Esophagus muscularis mucosa (tissue), 4 donors: ENCODE measurements around the gene ZNF407. TPM values are rescaled to one million over a fixed set of nuclear protein-coding genes. Genes with fewer than 3 reads are reported as not detected.
A peak's percentile ranks its signal among the peaks of the same experiment; 100 is the strongest.

ENCODE experiments used
- DNase-seq: peaks from one replicate; pipeline ENCODE4 v3.0.0-alpha.2; 2017; ENCODE audit errors: extremely low spot score
- H3K27ac ChIP-seq, 4 donors: fragments of 200-600 bp; sonication (generic); replicated peaks in 1 of 4; 1 replicate in 3 of 4; 2 replicates in 1 of 4; pipeline ENCODE4 v1.5.1; 2016 to 2019; ENCODE audit warnings: mild to moderate bottlenecking in 1 of 4
- H3K27me3 ChIP-seq, 4 donors: fragments of 200-600 bp; sonication (generic); one replicate each; pipeline versions ENCODE4 v1.5.1 to v1.6.0; 2016 to 2019
- H3K36me3 ChIP-seq, 4 donors: fragments of 200-600 bp; sonication (generic); one replicate each; pipeline ENCODE4 v1.5.1; 2016 to 2019
- H3K4me1 ChIP-seq, 4 donors: fragments of 200-600 bp; sonication (generic); one replicate each; pipeline ENCODE4 v1.5.1; 2016 to 2019
- H3K4me3 ChIP-seq, 4 donors: fragments of 200-600 bp; sonication (generic); 1 replicate in 2 of 4; 2 replicates in 2 of 4; pipeline ENCODE4 v1.5.1; 2016 to 2019; ENCODE audit warnings: mild to moderate bottlenecking in 4 of 4, moderate library complexity in 1 of 4
- H3K9me3 ChIP-seq, 4 donors: fragments of 200-600 bp; sonication (generic); 1 replicate in 3 of 4; 2 replicates in 1 of 4; pipeline ENCODE4 v1.5.1; 2016 to 2019
- EP300 ChIP-seq: sonication (generic); formaldehyde crosslinking; IDR thresholded peaks from one replicate; pipeline ENCODE4 v1.6.1; 2017; ENCODE audit warnings: antibody characterized with exemption
- POLR2A ChIP-seq: fragments of 450-650 bp; IDR thresholded peaks from one replicate; pipeline ENCODE4 v1.6.1; 2017; ENCODE audit warnings: antibody characterized with exemption, moderate library complexity, mild to moderate bottlenecking, low read depth
- POLR2AphosphoS5 ChIP-seq, 2 donors: sonication (generic); formaldehyde crosslinking; IDR thresholded peaks; one replicate each; pipeline ENCODE4 v1.6.1; 2017; ENCODE audit warnings: antibody characterized with exemption in 2 of 2
- WGBS: methylation state at CpG from one replicate; pipeline ENCODE4 v1.1.5; 2018; 5-methylcytosine and 5-hydroxymethylcytosine counted together
- intact Hi-C: fragments of 100-400 bp; cut with DNase I; formaldehyde crosslinking; loops from one replicate; pipeline ENCODE4 v1.15.1; 2023
- total RNA-seq, 4 donors: library from RNA; depleted of rRNA; stranded (reverse); fragments of >200 nt; gene quantifications; one replicate each; pipeline versions ENCODE4 v1.1.0 to v1.2.1, GENCODE V29; 2016
- TF ChIP-seq, protein P1 (sequence below), 3 experiments: fragments of 200-600 bp in 2 of 3; fragments of 450-650 bp in 1 of 3; sonication (generic) in 2 of 3; IDR thresholded peaks; one replicate each; pipeline ENCODE4 v1.5.1; 2017 to 2019; ENCODE audit warnings: antibody characterized with exemption in 3 of 3, mild to moderate bottlenecking in 2 of 3, moderate library complexity in 1 of 3

Gene ZNF407
- total RNA-seq, 4 donors from 2014 or later = 13.9 to 19.1 (median 17.2) TPM

DNA sequence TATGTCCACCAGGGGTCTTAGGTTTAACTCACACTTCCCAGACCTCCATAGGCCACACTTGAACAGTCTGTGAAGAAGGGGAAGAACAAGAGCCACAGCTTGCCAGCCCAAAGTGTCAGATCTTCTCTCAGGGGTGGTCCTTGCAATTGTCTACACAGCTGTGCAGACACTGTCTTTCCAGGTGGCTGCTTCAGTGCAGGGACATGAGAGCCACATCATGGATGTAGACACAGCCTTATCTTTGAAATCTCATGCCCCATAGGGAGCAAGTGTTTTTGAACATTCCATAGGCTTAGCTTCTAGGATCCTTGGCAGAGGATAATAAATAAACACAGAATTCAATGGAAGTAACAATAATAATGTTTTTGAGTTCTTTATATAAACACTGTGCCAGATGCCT, 6.7 kb downstream of the ZNF407 start:
- H3K4me1 ChIP-seq = peaks cover 12 to 30% (median 18%) of the 10 kb centered on the region in 4 donors
- intact Hi-C loops = no loop called here
- H3K36me3 ChIP-seq = no peaks in the 10 kb centered on the region
- H3K27me3 ChIP-seq = no peaks in the 10 kb centered on the region
- no peaks in the 10 kb centered on the region for H3K9me3 ChIP-seq
- peak; percentile 68 for DNase-seq
- H3K4me3 ChIP-seq = no peak overlapping the region
- peak overlapping the region in 1 of 4 donors; percentile 23 for H3K27ac ChIP-seq
- no peak for TF ChIP-seq POLR2A
- no peak for TF ChIP-seq EP300
- no peak for TF ChIP-seq POLR2AphosphoS5 (IDR thresholded peaks at IDR 0.05)
- TF ChIP-seq, protein P1, sequence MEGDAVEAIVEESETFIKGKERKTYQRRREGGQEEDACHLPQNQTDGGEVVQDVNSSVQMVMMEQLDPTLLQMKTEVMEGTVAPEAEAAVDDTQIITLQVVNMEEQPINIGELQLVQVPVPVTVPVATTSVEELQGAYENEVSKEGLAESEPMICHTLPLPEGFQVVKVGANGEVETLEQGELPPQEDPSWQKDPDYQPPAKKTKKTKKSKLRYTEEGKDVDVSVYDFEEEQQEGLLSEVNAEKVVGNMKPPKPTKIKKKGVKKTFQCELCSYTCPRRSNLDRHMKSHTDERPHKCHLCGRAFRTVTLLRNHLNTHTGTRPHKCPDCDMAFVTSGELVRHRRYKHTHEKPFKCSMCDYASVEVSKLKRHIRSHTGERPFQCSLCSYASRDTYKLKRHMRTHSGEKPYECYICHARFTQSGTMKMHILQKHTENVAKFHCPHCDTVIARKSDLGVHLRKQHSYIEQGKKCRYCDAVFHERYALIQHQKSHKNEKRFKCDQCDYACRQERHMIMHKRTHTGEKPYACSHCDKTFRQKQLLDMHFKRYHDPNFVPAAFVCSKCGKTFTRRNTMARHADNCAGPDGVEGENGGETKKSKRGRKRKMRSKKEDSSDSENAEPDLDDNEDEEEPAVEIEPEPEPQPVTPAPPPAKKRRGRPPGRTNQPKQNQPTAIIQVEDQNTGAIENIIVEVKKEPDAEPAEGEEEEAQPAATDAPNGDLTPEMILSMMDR (IDR thresholded peaks at IDR 0.05) = no peak

DNA sequence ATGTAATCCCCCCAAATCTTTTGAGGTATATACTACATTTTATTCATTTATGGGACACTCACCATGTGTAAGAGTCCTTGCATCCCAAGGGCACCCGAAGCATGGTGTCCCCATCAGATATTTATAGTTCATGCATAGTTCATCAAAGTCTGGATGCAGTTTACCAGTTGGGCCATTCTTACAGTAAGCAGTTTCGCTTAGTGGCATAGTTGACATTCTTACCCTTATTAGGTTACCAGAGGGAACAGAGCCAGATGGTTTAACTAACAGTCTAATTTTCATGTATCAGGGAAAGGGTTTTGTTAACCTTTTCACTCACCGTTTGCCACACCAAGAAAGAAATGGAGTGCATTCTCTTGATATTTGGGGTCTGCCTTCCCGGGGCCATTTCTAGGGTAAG, 7.1 kb downstream of the ZNF407 start:
- 41% methylated on average over 4 of the region's 4 CpGs for WGBS
- no peaks in the 10 kb centered on the region for H3K36me3 ChIP-seq
- TF ChIP-seq POLR2A (no peak), EP300 (no peak), POLR2AphosphoS5 (IDR thresholded peaks at IDR 0.05) (no peak)
- TF ChIP-seq, protein P1 (IDR thresholded peaks at IDR 0.05) = no peak
- peaks cover 9 to 26% (median 16%) of the 10 kb centered on the region in 4 donors for H3K4me1 ChIP-seq
- H3K4me3 ChIP-seq = no peak overlapping the region
- no peaks in the 10 kb centered on the region for H3K27me3 ChIP-seq
- no peaks in the 10 kb centered on the region for H3K9me3 ChIP-seq
- peak; percentile 62 for DNase-seq
- intact Hi-C loops = no loop called here
- H3K27ac ChIP-seq = peak overlapping the region in 1 of 4 donors; percentile 35

DNA sequence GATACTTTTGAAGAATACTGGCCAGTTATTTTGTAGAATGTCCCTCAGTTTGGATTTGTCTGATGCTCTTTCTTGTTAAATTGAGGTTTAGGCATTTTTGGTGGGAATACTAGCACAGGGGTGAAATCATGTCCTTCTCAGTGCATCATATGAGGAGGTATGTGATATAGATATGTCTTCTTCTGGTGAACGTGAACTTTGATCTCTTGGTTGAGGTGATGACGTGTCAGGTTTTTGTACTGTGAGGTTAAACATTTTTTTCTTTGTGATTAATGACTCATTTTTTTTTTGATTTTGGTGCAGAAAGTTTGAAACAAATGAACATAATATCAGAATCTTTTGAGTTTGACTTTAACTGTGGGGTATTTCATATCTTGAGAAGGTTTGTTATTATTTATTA, 11.0 kb downstream of the ZNF407 start:
- intact Hi-C loops = no loop called here
- 98% methylated on average over 2 of the region's 2 CpGs for WGBS
- DNase-seq = no peak
- Histone ChIP-seq H3K4me1 (peaks cover 9 to 19% (median 14%) of the 10 kb centered on the region in 4 donors), H3K36me3 (no peaks in the 10 kb centered on the region), H3K9me3 (no peaks in the 10 kb centered on the region), H3K27ac (no peak overlapping the region), H3K27me3 (no peaks in the 10 kb centered on the region), H3K4me3 (no peak overlapping the region)
- TF ChIP-seq POLR2A (no peak), POLR2AphosphoS5 (IDR thresholded peaks at IDR 0.05) (no peak), EP300 (no peak)
- TF ChIP-seq, protein P1 (IDR thresholded peaks at IDR 0.05) = no peak

GRCh38 chr18:74609535-74609934, 11.9 kb downstream of the ZNF407 start:
- intact Hi-C loops = no loop called here
- TF ChIP-seq, protein P1 (IDR thresholded peaks at IDR 0.05) = no peak
- TF ChIP-seq POLR2AphosphoS5 (IDR thresholded peaks at IDR 0.05) (no peak), EP300 (no peak), POLR2A (no peak)
- 73% methylated on average over 3 of the region's 3 CpGs for WGBS

DNA sequence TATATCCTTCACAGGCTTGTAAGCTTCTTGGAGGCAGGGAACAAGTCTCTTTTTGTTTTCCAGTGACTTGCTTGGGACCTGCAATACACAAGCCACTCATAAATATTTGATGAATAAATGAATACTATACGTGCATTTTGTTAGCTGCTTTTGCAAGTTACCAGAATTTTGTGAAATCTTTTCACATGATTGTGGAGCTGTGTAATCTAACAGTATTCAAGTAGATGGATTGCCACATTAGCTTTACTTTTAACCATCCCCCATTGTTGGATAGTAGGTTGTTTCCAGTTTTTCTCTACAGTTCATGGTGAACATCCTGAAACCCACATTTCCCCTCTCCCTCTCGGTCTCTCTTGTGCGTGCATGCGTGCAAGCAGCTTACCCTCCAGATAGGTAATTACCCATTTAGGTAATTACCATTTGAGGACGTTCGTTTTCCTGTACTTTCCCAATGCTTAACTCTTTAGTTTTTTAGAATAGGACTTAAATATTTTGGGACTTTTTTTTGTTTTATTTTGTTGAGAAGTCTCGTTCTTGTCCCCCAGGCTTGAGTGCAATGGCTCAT, 12.5 kb downstream of the ZNF407 start:
- intact Hi-C loops = no loop called here
- Histone ChIP-seq H3K4me1 (peaks cover 0 to 4% (median 2%) of the 10 kb centered on the region in 4 donors), H3K9me3 (no peaks in the 10 kb centered on the region), H3K4me3 (no peak overlapping the region), H3K27me3 (no peaks in the 10 kb centered on the region), H3K36me3 (no peaks in the 10 kb centered on the region), H3K27ac (no peak overlapping the region)
- TF ChIP-seq POLR2AphosphoS5 (IDR thresholded peaks at IDR 0.05) (no peak), EP300 (no peak), POLR2A (no peak)
- TF ChIP-seq, protein P1 (IDR thresholded peaks at IDR 0.05) = no peak
- no peak for DNase-seq
- 91% methylated on average over 7 of the region's 7 CpGs for WGBS

More at GRCh38 chr18:74609535-74609934, 11.9 kb downstream of the ZNF407 start:
- Histone ChIP-seq H3K9me3 (no peaks in the 10 kb centered on the region), H3K36me3 (no peaks in the 10 kb centered on the region), H3K27ac (no peak overlapping the region), H3K4me1 (peaks cover under 1 to 10% (median 8%) of the 10 kb centered on the region in 4 donors), H3K27me3 (no peaks in the 10 kb centered on the region), H3K4me3 (no peak overlapping the region)
- DNase-seq = peak; percentile 34
